Stimulated activated CD8-positive, alpha-beta memory T cell treated with anti-CD3 and anti-CD28 coated beads, Interleukin-7, amount 100 ng/mL, for 48 hours (primary cell): ENCODE data around the gene PVALEF.

Source experiments
- DNase-seq, 2 donors: peaks; one replicate each; pipeline ENCODE4 v3.0.0-alpha.2; 2020; ENCODE audit warnings: low read depth in 1 of 2; ENCODE audit errors: extremely low read depth in 1 of 2

PVALEF gene

GRCh38 chr17:81194941-81195901 lies 29.9 kb downstream of the PVALEF start:
- no peak for DNase-seq

DNA sequence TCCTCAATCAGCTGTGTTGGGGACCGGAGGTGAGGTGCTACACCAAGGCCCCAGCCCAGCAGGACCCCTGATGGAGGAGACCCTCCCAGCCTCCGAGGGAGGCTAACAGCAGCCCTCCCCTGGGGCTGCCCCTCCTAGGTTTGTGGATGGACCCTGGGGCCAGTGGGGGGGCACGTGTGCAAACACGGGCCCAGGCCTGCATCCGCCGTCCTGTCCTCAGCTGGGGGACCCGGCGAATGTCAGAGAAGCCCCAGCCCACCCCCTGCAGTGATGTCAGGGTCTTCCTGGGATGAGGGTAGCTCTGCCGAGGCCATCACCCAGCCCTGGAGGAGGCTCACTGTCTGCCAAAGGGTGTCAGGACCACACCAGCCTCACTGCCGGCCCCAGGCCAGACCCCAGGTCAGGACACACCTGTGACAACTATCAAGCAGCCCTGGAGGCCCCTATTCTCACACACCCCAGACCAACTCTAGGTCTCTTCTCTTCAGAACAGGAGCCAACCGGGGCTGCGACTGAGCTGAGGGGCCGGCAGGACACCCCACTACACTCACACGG lies 30.7 kb downstream of the PVALEF start:
- no peak for DNase-seq

GRCh38 chr17:81196505-81197408 lies 31.4 kb downstream of the PVALEF start:
- DNase-seq, result no peak

DNA sequence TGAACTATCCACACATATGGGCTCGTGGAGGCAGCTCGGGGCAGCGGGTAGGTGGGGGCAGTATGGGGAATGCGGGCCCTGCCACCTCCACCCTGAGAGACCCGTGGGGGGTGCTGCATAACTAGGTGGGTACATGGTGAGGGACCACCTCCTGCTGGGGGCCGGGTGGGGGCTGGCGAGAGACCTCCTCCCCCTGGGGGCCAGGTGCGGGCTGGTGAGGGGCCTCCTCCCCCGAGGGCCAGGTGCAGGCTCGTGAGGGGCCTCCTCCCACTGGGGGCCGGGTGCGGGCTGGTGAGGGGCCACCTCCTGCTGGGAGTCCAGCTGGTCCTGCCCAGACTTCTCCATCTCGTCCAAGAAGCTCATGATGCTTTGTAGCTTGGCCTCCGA lies 32.1 kb downstream of the PVALEF start:
- no peak for DNase-seq

- no peak for DNase-seq
These were observed 32.7 kb downstream of the PVALEF start for GRCh38 chr17:81197831-81198490.

DNA sequence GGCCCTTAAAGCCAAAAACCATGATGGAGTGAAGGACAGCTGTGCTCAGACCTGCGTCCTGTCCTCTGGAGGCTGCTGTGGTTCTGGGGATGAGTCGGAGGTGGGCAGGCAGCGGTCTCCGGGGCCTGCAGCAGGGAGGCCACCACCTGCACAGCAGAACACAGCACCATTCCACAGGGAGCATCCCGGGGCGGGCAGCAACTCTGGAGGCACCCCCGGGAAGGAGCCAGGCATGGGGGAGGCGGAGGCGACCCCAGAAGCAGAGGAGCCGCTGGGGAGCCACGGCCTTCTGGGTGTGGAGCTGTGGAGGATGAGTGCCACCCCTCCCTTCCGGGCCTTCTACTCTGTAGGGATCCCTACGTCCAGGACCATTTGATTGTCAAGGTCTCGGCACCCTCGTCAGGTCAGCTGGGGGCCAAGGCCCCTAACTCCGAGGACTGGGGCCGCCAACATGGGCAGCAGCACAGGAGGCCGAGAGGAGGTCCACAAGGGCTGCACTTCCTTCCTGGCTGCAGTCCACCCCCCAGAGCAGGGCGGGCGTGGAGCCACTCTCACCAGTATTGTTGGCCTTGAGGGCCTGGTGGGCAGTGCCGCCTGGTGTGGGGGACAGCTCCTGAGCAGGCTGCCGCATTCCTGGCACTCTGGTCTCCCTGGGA lies 33.6 kb downstream of the PVALEF start:
- no peak for DNase-seq

DNA sequence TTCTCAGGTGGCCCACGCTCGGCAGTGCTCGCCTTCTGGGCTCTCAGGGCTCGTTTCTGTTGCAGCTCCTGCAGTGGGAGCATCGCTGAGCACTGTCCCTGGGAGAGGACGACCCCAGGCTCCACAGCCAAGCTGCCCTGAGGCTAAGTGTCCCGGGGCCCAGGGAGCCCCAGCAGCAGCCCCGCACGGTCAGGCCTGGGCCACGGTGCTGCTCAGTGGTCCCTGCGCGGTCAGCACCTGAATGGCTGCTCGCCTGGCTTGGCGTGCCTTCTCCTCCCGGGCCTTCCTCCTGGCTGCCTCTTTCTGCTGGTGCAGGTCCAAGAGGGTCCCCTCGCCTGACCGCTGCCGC lies 34.1 kb downstream of the PVALEF start:
- DNase-seq, result no peak

DNA sequence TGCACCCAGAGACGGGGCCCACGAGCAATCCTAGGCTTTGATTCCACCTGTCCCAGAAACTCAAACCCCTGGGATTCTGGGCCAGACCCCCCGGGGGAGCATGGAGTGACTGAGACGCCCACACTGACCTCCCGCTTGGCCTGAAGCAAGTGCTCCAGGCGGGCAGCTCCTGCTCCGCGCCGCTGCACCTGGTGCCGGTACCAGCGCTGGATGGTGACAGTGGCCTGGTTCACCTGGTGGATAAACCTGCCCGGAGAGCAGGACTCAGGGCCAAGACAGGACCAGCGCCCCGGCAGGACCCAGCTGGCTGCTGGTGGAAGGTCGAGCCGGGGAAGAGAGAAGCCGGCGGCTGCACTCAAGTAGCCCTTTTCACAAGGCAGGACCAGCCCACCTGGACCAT lies 34.9 kb downstream of the PVALEF start:
- no peak for DNase-seq

DNA sequence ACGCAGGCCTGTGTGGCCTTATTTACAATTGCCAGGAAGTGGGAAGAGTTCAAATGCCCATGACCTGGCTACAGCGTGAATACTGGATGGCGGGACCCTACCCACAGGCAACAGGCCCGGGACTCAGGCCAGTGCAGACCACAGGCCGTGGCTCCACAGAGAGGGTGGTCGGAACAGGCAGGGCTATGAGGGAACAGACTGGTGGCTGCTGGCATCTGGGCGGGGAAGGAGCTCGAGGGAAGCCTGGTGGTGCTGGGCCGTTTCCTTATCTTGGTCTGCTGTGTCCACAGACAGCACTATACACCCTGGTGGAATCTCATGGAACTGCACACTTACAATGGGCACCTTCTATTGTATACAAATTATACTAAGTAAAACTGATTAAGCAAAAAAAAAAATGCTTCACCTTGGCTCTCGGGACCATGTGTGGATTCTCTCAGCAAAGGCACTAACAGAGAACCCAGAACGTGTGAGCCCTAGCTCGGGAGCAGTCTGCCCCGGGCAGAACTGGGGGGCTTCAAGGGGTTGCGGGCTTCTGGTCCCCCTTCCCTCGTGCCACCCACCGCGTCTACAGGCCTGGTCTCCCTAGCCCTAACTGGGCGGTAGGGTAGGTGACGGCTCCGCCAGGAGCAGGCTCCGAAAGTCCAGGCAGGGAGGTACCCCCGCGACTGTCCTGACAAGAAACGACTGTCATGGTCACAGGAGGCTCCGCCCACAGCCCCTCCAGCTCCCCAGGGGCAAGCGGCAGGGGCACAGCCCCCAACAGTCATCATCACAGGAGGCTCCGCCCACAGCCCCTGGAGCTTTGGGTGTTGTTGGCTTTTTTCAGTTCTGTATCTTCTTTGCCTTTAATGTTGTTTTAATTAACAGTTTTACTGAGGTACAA lies 35.6 kb downstream of the PVALEF start:
- DNase-seq, result no peak

DNA sequence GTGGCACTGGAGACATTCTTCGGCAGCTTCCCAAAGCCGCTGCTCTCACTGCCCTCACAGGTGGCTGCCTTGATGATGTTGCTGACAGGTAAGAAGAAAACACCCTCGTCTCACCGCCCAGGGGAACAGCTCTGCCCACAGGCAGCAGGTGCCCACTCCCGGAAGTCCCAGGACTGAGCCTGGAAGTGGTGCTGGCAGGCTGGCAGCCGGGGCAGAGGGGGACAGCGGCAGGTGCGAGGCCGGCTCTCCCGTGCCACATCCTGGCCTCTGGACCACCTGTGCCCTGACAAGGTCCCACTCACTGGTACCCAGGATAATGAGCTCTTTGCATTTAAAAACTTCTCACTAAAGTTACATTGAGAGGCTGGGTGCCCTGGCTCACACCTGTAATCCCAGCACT lies 37.0 kb downstream of the PVALEF start:
- DNase-seq, result no peak

DNA sequence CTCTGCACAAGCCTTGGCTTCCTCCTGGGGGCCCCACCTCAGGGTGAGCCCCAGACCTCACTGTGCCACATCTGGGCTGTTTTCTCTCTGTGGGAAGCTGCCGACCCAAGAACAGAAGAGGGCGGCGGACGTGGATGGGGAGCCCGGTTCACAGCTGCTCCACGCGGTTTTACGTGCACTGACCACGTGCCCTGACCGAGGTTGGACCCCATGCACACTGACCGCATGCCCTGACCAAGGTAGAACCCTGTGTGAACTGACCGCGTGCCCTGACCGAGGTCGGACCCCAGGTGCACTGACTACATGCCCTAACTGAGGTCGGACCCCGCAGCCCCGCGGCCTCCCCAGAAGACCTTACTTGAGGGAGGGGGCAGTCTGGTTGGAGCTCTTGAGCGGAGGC lies 37.8 kb downstream of the PVALEF start:
- DNase-seq, result no peak

DNA sequence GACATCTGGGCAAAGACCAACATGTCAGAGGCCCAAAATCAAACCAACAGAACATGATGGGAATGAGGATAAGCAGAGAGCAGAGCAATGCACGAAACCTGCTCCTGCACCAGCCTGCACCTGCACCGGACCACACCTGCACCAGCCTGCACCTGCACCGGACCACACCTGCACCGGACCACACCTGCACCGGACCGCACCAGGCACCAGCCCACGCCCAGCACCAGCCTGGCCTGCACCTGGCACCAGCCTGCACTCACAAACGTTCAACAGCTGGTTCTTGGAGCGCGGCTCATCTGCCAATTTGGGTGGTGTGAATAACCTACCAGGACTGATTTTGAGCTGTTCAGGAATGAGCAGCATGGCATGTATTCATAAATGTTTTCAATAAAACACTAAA lies 39.3 kb downstream of the PVALEF start:
- no peak for DNase-seq

GRCh38 chr17:81206166-81206565 lies 40.9 kb downstream of the PVALEF start:
- no peak for DNase-seq

- no peak for DNase-seq
These were observed 41.4 kb downstream of the PVALEF start for GRCh38 chr17:81206657-81207056.

- DNase-seq, result no peak
These were observed 42.6 kb downstream of the PVALEF start for GRCh38 chr17:81207610-81208581.

GRCh38 chr17:81208651-81209050 lies 43.3 kb downstream of the PVALEF start:
- no peak for DNase-seq

- no peak for DNase-seq
These were observed 43.8 kb downstream of the PVALEF start for GRCh38 chr17:81209141-81209540.

DNA sequence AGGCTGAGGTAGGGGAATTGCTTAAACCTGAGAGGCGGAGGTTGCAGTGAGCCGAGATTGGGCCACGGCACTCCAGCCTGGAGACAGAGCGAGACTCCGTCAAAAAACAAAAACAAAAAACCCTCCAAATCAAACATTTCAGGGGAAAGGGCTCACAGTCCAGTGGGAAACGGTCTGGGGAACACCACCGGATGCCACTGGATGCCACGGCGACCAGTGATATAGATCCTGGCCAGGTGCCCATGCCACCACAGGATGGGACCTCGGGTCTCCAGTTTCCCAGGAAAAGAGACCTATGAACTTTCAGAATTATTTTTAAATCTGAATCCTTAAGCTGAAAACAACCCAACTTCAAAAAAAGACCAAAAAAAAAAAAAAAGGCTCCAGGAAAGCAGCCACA lies 45.2 kb downstream of the PVALEF start:
- DNase-seq, result no peak
